GM19395 (cell line): ENCODE measurements around the gene KIDINS220.

Experiments used
- ATAC-seq: cut with Tn5 transposase; IDR thresholded peaks from one replicate; pipeline ENCODE4 v1.9.1; 2021; ENCODE audit warnings: mild to moderate bottlenecking, moderate library complexity; ENCODE audit not compliant: unreplicated experiment

KIDINS220 gene

DNA sequence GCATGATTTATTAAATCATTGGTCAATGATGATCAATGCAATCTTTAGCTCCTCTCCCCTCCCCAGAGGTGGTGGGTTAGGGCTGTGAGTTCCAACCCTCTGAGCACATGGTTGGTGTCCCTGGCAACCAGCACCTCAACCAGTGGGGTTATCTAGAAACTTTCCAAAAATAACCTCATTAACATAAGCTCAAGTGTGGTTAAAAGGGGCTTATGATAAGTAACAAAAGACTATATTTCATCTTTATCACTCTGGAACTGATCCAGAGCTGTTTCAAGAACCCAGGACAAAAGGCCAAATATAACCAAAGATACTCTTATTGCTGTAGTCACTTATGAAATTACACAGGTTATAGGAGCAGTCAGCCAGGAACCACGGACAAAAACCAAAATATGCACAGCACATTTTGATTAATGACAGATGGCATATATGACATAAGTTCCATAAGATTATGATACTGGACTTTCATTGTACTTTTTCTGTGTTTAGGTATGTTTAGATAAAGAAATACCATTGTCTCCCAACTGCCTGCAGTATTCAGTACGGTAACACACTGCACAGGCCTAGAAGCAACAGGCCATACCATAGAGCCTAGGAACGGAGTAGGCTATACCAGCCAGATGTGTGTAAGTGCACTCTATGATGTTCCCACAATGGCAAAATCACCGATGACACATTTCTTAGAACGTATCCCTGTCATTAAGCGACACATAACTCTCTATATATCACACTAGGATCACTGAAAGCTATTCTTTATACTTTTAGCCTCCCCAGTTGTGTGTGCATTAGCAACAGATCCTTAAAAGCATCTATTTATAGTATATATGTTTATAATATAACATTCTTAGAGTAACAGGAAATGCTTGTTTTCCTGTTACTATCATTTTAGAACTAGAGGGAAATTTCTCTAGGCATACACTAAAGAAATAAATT lies 31.9 kb downstream of the KIDINS220 start:
- no peak for ATAC-seq

DNA sequence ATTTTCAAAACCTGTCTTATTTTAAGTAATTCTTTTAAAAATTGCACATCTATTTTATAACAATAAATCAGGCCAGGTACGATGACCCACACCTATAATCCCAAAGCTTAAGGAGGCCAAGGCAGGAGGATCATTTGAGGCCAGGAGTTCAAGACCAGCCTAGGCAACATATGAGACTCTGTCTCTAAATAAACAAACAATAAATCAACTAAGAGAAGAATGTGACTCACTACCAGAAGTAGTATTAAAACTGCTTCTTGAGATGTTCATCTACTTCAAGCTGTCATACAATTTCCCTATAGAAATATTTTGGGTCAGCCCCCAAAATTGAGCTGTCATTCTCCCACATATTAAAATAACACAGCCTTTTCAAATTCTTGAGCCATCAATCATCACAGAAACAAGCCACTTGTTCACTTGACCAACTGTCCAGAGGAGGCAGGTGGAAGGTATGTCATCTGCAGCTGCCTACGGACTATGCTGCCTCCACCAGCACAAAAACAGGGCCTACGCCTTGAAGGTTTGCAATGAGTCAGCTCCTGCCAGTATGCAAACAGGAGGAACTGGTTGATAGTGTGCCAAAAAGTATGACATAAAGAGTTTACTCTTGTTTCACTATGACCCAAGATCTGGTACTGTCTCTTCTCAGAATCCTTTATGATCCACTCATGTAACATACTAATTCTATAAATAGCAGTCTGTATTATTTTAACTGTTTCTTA lies 33.6 kb downstream of the KIDINS220 start:
- ATAC-seq, result peak; percentile 99

DNA sequence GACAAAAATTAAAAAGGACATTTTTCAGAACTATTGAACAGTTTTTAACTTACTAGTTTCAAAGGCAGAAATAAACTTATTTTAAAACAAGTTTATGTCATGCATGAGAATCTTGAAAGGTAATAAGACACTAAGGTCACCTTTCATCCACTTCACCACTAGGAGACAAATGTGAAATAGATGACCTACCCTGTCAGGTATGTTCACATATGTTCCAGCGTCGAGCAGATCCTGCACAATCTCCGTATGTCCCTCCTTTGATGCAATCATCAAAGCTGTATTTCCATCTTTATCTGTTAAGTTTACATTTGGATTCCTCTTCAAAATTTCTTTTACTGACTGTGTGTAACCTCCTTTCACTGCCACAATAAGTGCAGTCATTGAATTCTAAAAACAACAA lies 34.7 kb downstream of the KIDINS220 start:
- ATAC-seq, result no peak

DNA sequence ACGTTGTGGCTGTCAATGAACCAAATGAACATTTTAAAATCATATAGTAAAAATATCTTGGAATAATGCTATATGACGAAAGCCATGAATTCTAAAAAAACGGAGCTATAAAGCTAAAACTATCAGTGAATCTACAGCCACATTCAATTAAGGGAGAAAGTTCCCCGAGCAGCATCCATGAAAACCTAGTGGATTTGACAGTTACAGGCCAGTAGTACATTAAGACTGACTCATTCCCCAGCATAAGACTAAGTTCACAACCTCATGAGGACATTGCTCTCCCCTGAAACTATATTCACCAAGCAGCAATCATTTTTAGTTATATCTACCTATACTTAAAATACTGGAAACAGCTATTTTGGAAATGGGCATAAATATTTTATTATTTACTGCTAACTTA lies 36.6 kb downstream of the KIDINS220 start:
- ATAC-seq, result no peak

DNA sequence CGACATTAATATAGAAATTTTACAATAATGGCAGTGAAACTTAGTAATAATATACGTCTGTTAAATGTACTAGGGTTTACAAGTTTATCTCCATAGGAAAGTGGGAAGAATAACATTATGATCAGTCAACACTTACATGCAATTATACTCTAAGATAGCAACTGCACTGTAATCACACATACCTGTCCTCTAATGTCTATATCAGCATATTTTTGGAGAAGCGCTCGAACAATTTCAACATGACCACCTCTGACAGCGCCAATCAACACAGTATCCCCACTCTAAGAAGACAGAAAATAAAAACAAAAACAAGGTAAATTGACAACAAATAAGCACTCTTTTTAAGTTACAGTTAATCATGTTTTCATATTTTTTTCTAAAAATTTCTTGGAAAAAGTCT lies 37.2 kb downstream of the KIDINS220 start:
- no peak for ATAC-seq

DNA sequence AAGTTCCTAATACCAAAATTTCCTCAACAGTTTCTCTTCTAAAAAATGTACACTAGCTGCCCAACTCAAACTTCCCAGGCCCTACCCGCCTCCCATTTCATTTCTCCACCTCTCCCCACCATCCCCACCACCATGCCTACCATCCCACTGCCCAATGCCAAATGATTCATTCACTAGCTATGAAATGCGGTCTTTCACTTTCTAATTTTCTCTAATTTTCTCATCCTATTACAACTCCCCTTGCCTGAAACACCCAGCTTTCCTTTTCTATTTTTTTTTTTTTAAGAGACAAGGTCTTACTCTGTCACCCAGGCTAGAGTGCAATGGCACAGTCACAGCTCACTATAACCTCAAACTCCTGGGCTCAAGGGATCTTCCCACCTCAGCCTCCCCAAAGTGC lies 38.4 kb downstream of the KIDINS220 start:
- no peak for ATAC-seq

DNA sequence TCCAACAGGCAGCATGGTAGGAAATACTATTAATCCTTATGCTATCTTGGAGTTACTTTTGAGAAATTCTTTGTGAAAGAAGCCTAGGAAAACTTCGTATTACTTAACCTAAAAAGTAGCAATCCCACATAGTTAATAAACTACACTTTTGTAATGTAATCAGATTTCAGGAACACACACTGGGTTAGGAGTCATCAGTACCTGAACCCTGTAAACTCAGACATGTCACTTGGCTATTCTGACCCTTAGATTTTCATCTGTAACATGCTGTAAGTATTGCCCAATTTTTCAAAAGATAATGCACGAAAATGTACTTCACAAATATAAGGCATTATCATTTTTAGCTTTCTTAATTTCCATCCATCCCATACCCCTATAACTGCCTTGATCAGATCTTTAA lies 39.0 kb downstream of the KIDINS220 start:
- ATAC-seq, result no peak

DNA sequence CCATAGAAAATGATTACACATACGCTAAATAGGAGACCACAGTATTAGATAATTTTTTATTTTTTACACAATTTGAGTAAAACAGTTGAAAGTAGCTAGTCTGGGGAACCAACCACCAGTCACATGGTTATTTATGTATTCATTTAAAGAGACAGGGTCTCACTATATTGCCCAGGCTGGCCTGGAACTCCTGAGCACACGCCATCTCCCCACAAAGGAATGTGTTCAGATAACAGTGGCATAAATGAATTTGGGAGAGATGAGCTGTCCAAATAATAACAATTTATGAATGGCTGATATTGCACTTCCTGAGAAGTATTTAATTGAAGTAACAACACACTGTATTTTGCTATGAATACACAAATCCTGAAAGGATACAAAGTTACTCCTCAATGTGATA lies 39.7 kb downstream of the KIDINS220 start:
- no peak for ATAC-seq

DNA sequence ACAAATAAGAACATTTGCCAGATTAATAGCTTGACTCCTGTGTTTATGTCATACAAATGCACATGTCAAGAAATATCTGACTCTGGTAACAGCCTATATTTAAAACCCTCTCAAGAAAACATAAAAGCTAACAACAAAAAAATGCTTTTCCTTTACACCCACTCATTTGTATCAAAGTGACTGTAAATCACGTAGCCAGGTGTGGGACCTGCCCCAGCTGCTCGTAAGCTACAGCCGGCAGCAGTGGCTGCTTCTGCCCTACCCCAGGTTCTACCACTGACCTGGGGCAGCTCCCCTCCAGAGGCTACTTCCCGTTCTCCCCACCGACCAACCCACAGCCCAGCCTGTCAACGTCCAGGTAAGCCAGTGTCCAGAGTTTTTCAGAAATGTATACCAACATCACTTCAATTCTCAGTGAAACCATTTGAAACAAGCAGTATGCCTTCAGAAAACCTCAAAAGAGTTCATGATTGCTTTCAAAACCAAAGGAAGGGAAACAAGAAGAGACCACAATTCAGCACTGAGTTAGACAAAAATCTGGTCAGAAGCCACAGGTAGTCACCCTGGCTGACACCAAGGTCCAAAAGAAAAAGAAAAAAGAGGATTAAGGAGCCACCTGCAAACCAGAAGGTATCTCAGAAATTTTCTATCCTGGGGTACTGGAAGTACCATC lies 40.4 kb downstream of the KIDINS220 start:
- ATAC-seq, result peak; percentile 91

DNA sequence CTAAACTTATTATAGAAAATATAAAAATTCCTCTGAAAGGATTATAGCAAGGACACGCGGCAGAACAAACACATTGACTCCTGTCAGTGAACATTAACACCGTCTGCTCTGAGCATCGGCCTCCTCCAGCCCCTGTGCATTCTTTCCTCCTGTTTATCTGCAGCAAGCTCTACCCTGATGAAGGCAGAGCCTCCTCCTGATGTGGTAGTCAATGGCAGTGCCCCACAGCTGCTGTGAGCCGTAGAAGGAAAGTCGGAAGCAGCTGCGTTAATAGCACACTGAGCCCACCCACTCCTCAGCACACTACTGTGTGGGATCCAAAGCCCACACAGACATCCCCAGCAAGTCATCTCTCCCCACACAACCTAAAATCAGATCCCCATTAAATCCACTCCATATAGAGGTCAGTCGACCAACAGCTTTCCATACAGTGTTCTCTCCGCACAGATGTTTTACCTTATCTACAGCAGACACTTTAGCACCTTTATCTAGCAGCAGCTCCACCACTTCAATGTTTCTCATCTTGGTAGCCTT lies 41.0 kb downstream of the KIDINS220 start:
- ATAC-seq, result no peak

DNA sequence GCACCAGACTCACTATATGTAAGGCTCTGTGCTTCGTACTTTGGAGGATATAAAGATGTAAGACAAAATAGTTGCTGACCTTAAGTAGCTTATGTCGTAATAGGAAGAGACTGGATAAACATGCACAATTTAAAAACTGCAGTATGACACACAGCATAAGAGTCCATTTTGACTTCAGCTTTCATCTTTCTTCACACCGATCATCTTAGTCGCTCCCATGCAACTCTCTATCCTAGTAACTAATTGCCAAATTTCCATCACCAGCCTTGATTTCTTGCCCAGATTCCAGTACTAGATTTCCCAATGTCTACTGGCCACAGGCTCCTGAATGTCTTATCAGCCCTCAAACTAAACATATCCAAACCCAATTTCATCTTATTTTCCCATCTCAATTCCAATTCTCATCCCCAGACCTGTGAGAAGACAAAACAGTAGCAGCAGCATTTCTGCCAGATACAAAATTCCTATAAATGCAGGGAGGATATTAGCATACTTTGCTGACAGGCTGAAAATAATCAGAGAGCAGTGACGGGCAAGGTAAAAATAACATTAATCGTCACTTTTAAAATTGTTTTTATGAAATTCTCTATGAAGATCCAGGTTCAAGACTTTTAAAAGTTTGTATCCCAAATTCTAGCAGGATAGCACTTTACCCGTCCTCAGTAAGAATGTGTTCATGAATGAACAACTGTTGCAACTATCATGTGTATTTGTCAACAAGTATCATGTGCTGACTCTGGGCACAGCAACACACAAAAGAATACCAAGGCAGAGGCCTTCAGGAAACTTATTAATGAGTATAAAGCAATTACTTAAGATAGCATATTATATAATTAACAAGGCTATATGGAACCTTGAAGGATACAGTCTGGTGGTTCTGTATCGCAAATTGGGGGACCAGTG lies 42.2 kb downstream of the KIDINS220 start:
- ATAC-seq, result no peak

DNA sequence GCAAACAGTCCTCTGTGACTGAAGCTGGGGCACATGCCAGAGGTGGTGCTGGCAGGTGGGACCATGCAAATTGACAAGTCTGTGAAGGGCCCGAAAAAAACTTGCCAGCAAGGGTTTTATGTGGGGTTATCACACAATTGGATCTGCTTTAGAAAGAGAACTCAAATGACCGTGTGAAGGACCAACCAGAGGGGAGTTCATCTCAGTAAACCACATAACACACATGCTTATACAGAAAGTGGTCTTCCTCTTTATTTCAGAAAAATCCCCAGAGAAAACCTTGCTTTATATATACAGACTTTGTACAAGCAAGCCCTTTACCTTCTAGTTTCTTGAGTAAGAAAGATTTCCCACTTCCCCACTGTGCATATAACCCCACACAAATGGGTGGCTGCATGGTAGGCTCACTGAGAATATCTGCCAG lies 46.7 kb downstream of the KIDINS220 start:
- peak; percentile 58 for ATAC-seq

DNA sequence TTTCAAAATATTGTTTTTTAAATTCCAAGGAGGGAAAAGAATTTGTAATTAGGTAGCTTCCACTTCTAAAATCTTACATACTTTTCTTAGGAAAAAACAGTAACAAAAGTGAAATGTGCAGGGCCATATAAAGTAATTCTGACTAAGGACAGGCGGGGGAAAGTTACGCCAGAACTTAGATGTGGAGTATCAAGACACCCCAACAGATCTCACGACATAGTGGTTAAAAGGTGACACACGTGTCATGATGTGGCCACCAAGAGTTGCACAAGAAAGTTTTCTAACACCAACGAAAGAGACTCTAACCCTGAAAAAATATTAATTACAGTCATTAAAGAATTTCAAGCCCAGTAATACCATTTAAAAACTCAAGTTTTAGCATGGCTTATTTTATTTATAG lies 51.0 kb downstream of the KIDINS220 start:
- ATAC-seq, result no peak

DNA sequence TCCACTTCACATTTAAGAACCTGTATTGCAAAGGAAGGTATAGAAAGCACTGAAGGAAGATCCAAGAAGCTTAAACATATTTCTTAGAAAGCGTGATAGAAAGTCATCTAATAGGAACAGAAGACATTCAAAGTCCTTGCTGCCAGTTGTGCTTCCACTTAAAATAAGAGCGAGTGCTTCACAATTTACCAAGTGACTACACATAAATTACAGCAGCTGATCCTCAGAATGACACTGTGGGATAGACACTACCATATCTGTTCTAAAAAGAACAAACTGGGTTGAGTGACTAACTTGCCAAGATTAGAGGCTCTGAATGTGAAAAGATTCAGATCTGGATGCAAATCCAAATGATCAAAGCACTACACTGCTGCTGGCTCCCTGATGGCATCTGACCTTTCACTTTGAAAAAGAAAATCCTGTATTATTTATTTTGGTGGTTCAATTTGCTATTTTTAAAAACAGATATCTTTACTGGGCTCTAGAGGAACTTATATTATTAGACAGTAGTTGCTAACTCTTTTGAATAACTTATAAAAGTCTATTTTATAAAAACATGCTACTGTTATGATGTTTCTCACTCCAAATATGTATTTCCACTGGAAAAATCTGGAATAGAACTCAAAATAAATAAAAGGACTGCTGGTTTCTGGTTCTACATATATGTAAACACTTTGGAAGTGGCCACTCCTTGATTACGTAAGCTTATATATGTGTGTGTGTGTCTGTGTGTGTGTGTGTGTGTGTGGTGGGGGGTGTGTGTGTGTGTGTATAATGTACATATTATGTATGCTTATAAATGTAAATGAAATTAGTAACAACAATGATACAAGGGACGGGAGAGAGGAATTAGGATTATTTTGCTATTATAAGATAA lies 57.4 kb downstream of the KIDINS220 start:
- ATAC-seq, result no peak

DNA sequence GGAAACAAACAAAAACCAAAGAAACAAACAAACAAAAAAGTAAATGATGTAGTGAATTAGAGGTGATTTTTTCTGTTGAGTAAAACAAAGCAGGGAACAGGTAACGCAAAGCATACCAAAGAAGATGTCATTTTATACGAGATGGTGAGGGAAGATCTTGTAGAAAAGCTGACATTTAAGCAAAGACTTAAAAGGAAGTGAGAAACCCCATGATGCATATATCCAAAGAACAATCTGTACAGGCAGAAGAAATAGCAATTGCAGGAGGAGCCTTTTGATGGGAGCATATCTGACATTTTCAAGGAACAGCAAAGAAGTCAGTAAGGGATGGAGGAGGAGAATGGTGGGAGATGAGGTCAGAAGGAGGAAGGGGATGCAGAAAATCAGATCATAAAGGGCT lies 63.0 kb downstream of the KIDINS220 start:
- no peak for ATAC-seq

DNA sequence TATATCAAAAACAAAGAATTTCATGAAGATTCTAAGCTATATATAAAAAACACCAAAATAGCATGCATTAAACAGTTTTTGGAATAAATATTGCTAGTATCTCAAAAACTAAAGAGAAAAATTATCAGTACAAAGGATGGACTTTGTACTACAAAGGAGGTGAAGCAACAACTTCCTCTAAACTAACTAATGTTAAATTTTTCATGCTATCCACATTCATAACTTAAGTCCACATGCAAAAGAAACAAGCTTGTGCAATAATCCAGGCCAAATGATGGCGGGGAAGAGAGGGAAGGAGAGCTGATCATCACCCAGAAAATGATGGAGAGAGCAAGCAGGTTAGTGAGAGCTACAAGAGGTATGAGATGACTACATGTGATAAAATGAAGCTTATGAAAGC lies 70.1 kb downstream of the KIDINS220 start:
- no peak for ATAC-seq

DNA sequence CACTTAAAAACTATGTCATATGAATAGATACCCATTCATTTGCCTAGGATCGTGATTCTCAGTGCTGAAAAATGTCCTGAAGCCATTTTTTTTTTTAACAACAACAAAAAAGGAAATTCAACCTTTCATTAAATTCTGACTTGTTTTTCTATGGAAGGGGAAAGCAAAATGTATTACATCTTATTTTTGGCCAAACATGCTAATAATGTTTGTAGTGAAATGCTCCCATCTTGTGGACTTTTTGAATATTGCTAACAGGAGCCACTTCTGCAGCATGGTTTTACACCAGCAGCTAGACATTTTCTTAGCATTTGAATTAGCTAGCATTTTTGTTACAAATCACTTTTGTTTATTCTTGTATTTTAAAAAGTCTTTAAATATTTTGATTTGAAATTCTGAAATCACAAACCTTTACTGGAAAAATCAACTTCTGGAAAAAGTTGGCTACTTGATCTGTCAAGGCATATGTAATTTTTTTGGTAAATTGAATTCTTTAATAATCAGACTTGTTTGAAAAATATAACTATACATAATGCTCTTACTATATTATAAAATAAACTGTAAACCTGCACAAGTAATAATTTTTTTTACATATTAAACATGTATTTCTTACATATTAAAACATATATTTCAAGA lies 75.8 kb downstream of the KIDINS220 start:
- ATAC-seq, result no peak

DNA sequence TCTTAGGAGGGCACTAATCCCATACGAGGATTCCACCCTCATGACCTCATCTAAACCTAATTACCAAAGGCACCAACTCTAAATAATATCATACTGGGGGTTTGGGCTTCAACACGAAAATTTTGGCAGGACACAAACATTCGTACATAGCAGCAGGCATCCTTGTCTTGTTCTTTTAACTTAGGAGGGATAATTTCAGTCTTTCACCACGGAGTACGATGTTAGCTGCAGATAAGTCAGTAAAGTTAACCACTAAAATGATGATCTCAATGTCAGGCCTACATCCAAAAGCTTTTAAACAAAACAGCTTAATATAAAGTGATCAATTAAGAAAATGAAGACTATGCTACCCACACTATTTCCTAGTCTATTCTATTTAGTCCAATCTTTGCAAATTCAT lies 80.7 kb downstream of the KIDINS220 start:
- no peak for ATAC-seq

DNA sequence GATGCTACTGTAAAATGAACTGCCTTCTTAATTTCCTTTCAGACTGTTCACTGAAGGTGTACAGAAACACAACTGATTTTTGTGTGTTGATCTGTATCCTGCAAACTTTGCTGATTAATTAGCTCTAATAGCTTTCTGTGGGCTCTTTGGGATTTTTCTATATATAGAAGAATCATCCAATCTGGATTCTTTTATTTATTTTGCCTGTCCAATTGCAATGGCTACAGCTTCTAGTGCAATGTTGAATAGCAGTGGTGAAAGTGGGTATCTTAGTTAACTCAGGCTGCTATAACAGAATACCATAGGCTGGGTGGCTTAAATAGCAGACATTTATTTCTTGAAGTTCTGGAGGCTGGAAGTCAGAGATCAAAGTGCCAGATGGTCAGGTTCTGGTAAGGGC lies 81.2 kb downstream of the KIDINS220 start:
- ATAC-seq, result no peak
